OCI-LY3 (cell line): ENCODE measurements around the gene WDR72.

Source experiments
- H2AFZ ChIP-seq: fragments of 200-600, 300-600 bp; shearing (Covaris generic); 2 replicates; pipeline ENCODE4 v1.6.0; 2014; ENCODE audit warnings: antibody characterized with exemption, low read depth, low read length
- H3K27ac ChIP-seq: fragments of 200-600, 300-600 bp; sonication (generic); 2 replicates; pipeline ENCODE4 v1.5.1; 2014; ENCODE audit warnings: mild to moderate bottlenecking, low read length, moderate library complexity, mixed read lengths
- H3K27me3 ChIP-seq: fragments of 200-600, 300-600 bp; sonication (generic); 2 replicates; pipeline ENCODE4 v1.6.1; 2014; ENCODE audit warnings: low read depth, low read length, mixed read lengths
- H3K36me3 ChIP-seq: fragments of 200-600, 300-600 bp; sonication (generic); replicated peaks from 2 replicates; pipeline ENCODE3; 2014; ENCODE audit warnings: low read depth, low read length, mixed read lengths
- H3K4me1 ChIP-seq: fragments of 300-600, 200-600 bp; sonication (generic); 2 replicates; pipeline ENCODE4 v1.6.1; 2014; ENCODE audit warnings: low read length, mixed read lengths
- H3K4me2 ChIP-seq: fragments of 200-600, 300-600 bp; sonication (generic); 2 replicates; pipeline ENCODE4 v1.6.1; 2014; ENCODE audit warnings: low read length, mixed read lengths
- H3K4me3 ChIP-seq: fragments of 300-600, 200-600 bp; sonication (generic); 2 replicates; pipeline ENCODE4 v1.5.1; 2014; ENCODE audit warnings: antibody characterized with exemption, mild to moderate bottlenecking, low read length, moderate library complexity
- H3K79me2 ChIP-seq: fragments of 300-600, 200-600 bp; shearing (Covaris generic); 2 replicates; pipeline ENCODE4 v1.6.1; 2014; ENCODE audit warnings: mild to moderate bottlenecking, low read length, mixed read lengths
- H3K9ac ChIP-seq: fragments of 300-600, 200-600 bp; shearing (Covaris generic); 2 replicates; pipeline ENCODE4 v1.6.0; 2014; ENCODE audit warnings: mild to moderate bottlenecking, low read length, moderate library complexity
- H3K9me3 ChIP-seq: fragments of 200-600, 300-600 bp; shearing (Covaris generic); 2 replicates; pipeline ENCODE4 v1.6.1; 2014; ENCODE audit warnings: low read length, mixed read lengths; ENCODE audit not compliant: insufficient read depth
- H4K20me1 ChIP-seq: fragments of 200-600, 300-600 bp; sonication (generic); 2 replicates; pipeline ENCODE4 v1.6.1; 2016; ENCODE audit warnings: low read length, mixed read lengths; ENCODE audit not compliant: insufficient read depth
- EZH2phosphoT487 ChIP-seq: fragments of 200-600 bp; shearing (Covaris generic); IDR thresholded peaks from 2 replicates; pipeline ENCODE4 v1.6.1; 2018; ENCODE audit warnings: antibody characterized with exemption, mixed run types, low read depth
- TF ChIP-seq, protein P1 (sequence below): fragments of 200-600, 300-600 bp; sonication (generic); IDR thresholded peaks from 2 replicates; pipeline ENCODE4 v1.5.1; 2014; ENCODE audit warnings: antibody characterized with exemption, low read length, low read depth

WDR72 gene

DNA sequence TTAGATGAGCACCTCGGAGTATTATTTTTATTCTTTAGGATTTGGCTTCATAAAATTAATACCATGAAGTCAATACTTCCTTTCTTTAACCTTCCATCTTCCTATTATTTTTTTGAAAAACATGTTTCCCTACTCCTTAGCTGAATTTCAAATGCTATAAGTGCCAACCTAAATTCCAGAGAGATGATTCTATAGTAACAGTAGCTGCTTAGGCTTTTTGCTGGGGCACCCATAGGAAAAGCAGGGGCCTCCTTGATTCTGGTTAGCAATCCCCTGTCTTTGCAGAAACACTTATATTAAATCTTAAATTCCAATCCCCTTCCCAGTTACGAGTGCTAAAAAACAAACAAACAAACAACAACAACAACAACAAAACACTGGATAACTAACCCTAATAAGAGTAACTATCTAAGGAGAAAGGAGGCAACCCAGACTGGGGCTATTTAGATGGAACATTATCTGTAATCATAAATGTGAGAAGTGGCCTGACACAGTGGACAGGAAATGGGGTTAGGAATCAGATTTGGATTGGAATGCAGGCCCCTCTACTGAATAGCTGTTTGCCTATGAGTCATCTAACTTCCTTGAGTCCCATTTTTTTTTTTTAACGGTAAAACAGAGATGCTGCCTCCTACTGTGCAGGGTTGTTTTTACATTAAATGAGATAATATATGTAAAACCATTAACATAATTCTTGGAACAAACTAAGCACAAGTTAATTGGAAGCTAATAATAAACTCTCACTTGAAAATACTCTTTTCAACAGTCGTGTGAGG is 148.1 kb downstream of the WDR72 start:
- Histone ChIP-seq H3K27ac (no peak overlapping the region), H3K27me3 (no peaks in the 10 kb centered on the region), H4K20me1 (no peaks in the 10 kb centered on the region), H3K4me1 (no peaks in the 10 kb centered on the region), H3K4me2 (no peak overlapping the region), H2AFZ (no peak overlapping the region), H3K4me3 (no peak overlapping the region), H3K79me2 (no peaks in the 10 kb centered on the region), H3K9ac (no peak overlapping the region), H3K36me3 (no peaks in the 10 kb centered on the region), H3K9me3 (no peaks in the 10 kb centered on the region)
- TF ChIP-seq, protein P1, sequence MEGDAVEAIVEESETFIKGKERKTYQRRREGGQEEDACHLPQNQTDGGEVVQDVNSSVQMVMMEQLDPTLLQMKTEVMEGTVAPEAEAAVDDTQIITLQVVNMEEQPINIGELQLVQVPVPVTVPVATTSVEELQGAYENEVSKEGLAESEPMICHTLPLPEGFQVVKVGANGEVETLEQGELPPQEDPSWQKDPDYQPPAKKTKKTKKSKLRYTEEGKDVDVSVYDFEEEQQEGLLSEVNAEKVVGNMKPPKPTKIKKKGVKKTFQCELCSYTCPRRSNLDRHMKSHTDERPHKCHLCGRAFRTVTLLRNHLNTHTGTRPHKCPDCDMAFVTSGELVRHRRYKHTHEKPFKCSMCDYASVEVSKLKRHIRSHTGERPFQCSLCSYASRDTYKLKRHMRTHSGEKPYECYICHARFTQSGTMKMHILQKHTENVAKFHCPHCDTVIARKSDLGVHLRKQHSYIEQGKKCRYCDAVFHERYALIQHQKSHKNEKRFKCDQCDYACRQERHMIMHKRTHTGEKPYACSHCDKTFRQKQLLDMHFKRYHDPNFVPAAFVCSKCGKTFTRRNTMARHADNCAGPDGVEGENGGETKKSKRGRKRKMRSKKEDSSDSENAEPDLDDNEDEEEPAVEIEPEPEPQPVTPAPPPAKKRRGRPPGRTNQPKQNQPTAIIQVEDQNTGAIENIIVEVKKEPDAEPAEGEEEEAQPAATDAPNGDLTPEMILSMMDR = no peak
- TF ChIP-seq EZH2phosphoT487 = no peak

DNA sequence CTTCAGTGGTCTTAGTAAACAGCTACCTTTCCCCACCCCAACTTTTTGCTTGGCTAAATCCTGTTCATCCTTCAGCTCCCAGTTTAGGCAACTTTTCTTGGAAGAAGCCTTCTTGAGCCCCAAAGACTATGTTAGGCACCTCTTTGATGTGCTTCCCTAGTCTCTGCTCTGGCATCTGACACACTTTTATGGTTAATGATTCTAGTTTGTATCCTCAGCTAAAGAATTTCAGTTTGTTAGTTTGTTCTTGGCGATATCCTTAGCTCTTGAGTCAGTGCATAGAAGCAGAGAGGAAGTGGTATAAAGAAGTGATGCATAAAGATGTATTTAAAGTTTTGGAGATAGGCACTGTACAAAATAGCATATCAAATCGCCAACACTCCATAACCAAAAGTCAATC is 168.4 kb downstream of the WDR72 start:
- no peaks in the 10 kb centered on the region for H3K36me3 ChIP-seq
- TF ChIP-seq, protein P1 = no peak
- no peak for TF ChIP-seq EZH2phosphoT487
- H3K9ac ChIP-seq = no peak overlapping the region
- no peak overlapping the region for H2AFZ ChIP-seq
- H3K4me1 ChIP-seq = no peaks in the 10 kb centered on the region
- no peak overlapping the region for H3K4me3 ChIP-seq
- no peak overlapping the region for H3K4me2 ChIP-seq
- H3K27ac ChIP-seq = no peak overlapping the region
- no peaks in the 10 kb centered on the region for H4K20me1 ChIP-seq
- no peaks in the 10 kb centered on the region for H3K79me2 ChIP-seq
- no peaks in the 10 kb centered on the region for H3K9me3 ChIP-seq
- H3K27me3 ChIP-seq = no peaks in the 10 kb centered on the region; the same call in 1 of the 2 replicates

DNA sequence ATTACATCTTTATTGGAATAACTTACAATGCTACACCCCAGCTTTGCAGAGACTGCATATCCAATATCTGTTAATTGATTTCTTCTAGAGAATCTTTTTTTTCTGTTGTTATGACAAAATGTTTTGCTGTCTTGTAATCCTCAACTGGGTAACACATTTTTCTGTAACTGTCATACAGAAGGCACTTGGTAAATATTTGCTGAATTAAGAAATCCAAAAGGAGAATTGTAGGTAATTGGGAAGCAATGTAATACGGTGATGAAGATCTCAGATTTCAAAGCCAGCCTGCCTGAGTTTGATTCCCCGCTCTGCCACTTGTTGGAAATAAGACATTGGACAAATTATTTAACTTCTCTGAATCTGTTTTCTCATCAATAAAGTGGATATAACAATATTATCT is 169.1 kb downstream of the WDR72 start:
- Histone ChIP-seq H3K27ac (no peak overlapping the region), H4K20me1 (no peaks in the 10 kb centered on the region), H3K4me2 (no peak overlapping the region), H3K9ac (no peak overlapping the region), H3K36me3 (no peaks in the 10 kb centered on the region), H3K4me3 (no peak overlapping the region), H3K27me3 (no peaks in the 10 kb centered on the region; the same call in 1 of the 2 replicates), H3K9me3 (no peaks in the 10 kb centered on the region), H3K79me2 (no peaks in the 10 kb centered on the region), H3K4me1 (no peaks in the 10 kb centered on the region), H2AFZ (no peak overlapping the region)
- TF ChIP-seq, protein P1 = no peak
- TF ChIP-seq EZH2phosphoT487 = no peak

DNA sequence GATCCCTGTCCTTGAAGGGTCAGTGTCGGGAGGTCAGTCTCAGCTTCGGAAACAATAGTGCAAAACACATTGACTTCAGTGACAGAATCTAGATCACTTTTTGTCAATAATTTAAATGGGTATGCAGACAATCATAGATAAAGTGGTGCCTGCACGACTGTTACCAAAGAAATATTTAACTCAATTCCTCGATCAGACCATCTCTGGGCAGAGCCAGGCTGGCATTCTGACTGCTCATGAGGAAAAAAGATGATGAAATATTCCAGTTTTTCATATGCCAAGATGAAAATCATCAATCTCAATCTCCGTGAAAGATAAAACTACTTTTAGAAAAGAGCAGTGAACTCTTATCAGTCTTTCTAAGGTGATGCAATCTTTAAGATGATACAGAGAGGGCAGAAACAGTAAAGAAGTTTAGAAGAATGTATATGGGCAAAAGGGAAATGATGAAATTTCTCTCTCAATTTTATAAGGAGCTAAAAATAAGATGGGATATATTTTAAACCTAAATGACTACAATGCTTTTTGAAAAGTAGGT is 169.9 kb downstream of the WDR72 start:
- Histone ChIP-seq H3K4me2 (no peak overlapping the region), H4K20me1 (no peaks in the 10 kb centered on the region), H3K27me3 (no peaks in the 10 kb centered on the region; the same call in 1 of the 2 replicates), H2AFZ (no peak overlapping the region), H3K27ac (no peak overlapping the region), H3K4me3 (no peak overlapping the region), H3K36me3 (no peaks in the 10 kb centered on the region), H3K79me2 (no peaks in the 10 kb centered on the region), H3K9me3 (no peaks in the 10 kb centered on the region), H3K4me1 (no peaks in the 10 kb centered on the region), H3K9ac (no peak overlapping the region)
- no peak for TF ChIP-seq EZH2phosphoT487
- TF ChIP-seq, protein P1 = no peak
